GM12875 (cell line): ENCODE measurements around the gene HTR3C.

Source experiments
- H3K4me3 ChIP-seq: one replicate; pipeline ENCODE4 v1.5.1; 2011; ENCODE audit warnings: low read depth, low read length, control low read depth
- CTCF ChIP-seq: IDR thresholded peaks from 2 replicates; pipeline ENCODE4 v1.5.1; 2011; ENCODE audit warnings: low read depth, mild to moderate bottlenecking, control low read depth, inconsistent platforms, low read length, moderate library complexity, borderline replicate concordance; ENCODE audit not compliant: insufficient read depth

Gene HTR3C

GRCh38 chr3:184011937-184012889 is 40.6 kb upstream of the HTR3C start:
- TF ChIP-seq CTCF, result no peak
- H3K4me3 ChIP-seq, result no peak overlapping the region

GRCh38 chr3:184015381-184016019 is 37.3 kb upstream of the HTR3C start:
- TF ChIP-seq CTCF, result no peak
- no peak overlapping the region for H3K4me3 ChIP-seq

GRCh38 chr3:184016169-184016570 is 36.7 kb upstream of the HTR3C start:
- no peak for TF ChIP-seq CTCF
- H3K4me3 ChIP-seq, result no peak overlapping the region

- peak; percentile 96 for TF ChIP-seq CTCF
- H3K4me3 ChIP-seq, result peak overlapping the region; percentile 98
Observed at GRCh38 chr3:184016811-184017671, 35.8 kb upstream of the HTR3C start.

- peak within 1 kb of the TSS; percentile 98 for H3K4me3 ChIP-seq
- no peak for TF ChIP-seq CTCF
Observed at GRCh38 chr3:184017672-184018423, 35.0 kb upstream of the HTR3C start, which contains the start of gene ABCC5. Gene ABCC5 (minus strand): TSS chr3:184017884. CDS start chr3:184014392, 3,492 bp downstream.

- H3K4me3 ChIP-seq, result peak overlapping the region; percentile 98
- no peak for TF ChIP-seq CTCF
Observed at GRCh38 chr3:184018424-184018973, 34.3 kb upstream of the HTR3C start.
